SKM-1 (cell line): ENCODE results near the gene CDH4.

ENCODE experiments used
- DNase-seq: peaks from one replicate; lab custom pipeline; 2025; ENCODE audit not compliant: unreplicated experiment; lab: John Stamatoyannopoulos, UW

CDH4 gene

GRCh38 chr20:61679473-61679872, 427.4 kb downstream of the CDH4 start:
- no peak for DNase-seq

- DNase-seq: no peak
These were observed 428.0 kb downstream of the CDH4 start for GRCh38 chr20:61680096-61680495.

GRCh38 chr20:61682114-61682995, 430.3 kb downstream of the CDH4 start:
- no peak for DNase-seq

GRCh38 chr20:61682996-61683681, 431.1 kb downstream of the CDH4 start:
- no peak for DNase-seq

GRCh38 chr20:61683721-61684120, 431.7 kb downstream of the CDH4 start:
- no peak for DNase-seq

GRCh38 chr20:61684136-61684535, 432.1 kb downstream of the CDH4 start:
- DNase-seq: no peak

GRCh38 chr20:61684583-61685235, 432.6 kb downstream of the CDH4 start:
- no peak for DNase-seq

- no peak for DNase-seq
These were observed 433.4 kb downstream of the CDH4 start for GRCh38 chr20:61685462-61685861.

GRCh38 chr20:61686051-61686936, 434.2 kb downstream of the CDH4 start:
- no peak for DNase-seq

GRCh38 chr20:61688411-61688810, 436.4 kb downstream of the CDH4 start:
- DNase-seq: no peak

- DNase-seq: no peak
These were observed 438.1 kb downstream of the CDH4 start for GRCh38 chr20:61690150-61690549.

GRCh38 chr20:61690993-61691838, 439.2 kb downstream of the CDH4 start:
- DNase-seq: no peak

- DNase-seq: no peak
These were observed 439.9 kb downstream of the CDH4 start for GRCh38 chr20:61691978-61692377.

- DNase-seq: no peak
These were observed 440.4 kb downstream of the CDH4 start for GRCh38 chr20:61692479-61692878.

GRCh38 chr20:61693055-61693600, 441.1 kb downstream of the CDH4 start:
- no peak for DNase-seq

GRCh38 chr20:61694682-61695081, 442.6 kb downstream of the CDH4 start:
- DNase-seq: no peak

- no peak for DNase-seq
These were observed 443.7 kb downstream of the CDH4 start for GRCh38 chr20:61695741-61696140.

GRCh38 chr20:61696181-61696735, 444.2 kb downstream of the CDH4 start:
- DNase-seq: no peak
